Effector CD4-positive, alpha-beta T cell (primary cell): ENCODE data around the gene EXOC4.

Source experiments
- DNase-seq: peaks from one replicate; pipeline ENCODE4 v3.0.0-alpha.2; 2020

Gene EXOC4

DNA sequence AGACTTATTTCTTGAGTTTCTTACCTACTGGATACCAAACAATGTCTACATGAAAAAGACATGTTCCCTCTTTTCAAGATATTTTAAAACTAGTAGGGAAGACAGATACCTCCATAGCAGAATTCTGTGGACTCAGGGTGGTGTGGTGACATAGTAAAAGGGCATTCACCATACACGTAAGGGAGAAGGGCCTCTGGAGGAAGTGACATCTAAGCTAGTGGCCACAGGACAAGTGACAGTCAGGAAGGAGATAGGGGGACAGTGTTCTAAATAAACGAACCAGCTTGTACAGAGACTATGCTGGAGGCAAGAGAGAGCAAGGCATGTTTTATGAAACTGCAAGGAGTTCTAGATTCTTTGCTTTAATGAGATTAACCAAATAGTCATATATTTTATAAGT lies 552.5 kb downstream of the EXOC4 start:
- no peak for DNase-seq

DNA sequence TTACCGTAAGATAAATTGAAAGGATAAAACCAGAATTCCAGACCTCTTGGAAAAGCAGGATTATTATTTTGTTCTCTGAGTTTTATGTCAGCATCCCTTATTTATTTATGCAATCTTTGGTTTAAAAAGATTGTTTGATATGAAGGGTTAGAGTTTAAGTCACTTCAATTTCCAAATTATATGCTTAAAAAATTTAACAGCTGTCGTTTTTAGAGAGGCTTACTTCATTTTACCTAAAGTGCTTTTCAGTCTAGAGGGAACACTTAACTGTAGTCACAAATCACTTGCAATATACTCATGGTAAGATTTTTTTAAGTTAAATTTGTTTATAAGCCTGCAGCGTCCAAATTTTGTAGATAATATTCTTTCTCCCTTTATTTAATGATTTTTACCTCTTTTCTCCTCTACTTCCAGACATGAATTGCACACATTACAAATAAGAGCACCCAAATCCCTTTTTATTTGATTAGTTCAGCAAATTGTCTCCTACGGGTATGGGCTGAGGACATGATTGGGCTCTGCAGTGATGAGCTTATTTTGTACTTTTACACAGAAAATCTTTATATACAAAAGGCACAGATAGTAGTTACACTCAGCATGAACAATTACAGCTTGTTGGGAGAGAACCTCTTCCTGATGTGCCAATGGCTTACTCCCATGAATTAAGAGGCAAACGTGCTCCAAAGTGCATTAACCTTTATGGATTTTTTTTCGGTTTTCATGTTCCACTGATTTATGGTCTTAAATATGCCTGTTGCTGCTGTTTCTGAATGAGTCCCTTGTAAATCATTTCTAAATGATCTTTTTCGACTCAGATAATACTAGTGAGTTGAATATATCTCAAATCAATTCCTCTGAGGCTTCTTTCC lies 555.0 kb downstream of the EXOC4 start:
- no peak for DNase-seq

DNA sequence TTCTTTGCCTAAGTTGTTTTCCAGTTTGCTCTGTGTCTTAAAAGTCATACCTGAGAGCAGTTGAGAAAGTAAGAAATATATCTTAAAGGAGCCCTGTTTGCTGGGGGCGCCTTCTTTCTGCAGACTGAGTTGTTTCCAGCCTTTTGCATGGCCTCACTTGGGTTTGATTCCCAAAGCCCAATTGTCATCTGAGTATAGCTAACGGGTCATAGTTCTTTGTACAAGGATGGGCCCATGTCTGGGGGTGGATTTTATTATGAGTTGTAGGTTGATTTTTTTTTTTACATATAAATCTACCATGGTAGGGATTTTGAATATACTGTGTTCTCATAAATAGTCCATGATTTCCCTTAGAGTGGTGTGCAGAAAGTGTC lies 555.6 kb downstream of the EXOC4 start:
- no peak for DNase-seq

DNA sequence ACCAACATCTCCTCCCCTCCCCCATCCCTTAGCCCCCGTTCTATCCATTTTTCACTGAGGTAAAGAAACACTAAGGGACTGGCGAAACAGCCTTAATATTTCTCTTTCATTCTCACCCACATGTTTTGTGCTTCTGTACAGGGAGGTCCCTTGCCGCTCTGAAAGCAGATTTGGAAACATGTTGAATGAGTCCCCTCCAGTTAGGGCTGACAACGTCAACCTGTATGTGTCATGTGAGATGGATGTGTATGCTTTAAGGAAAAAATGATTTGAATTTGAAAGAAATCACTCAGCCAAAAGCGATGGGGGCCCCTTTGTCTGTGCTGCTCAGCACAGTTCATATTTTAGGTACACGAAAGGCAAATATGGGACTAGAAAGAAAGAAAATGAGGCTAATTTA lies 560.0 kb downstream of the EXOC4 start:
- DNase-seq = no peak

DNA sequence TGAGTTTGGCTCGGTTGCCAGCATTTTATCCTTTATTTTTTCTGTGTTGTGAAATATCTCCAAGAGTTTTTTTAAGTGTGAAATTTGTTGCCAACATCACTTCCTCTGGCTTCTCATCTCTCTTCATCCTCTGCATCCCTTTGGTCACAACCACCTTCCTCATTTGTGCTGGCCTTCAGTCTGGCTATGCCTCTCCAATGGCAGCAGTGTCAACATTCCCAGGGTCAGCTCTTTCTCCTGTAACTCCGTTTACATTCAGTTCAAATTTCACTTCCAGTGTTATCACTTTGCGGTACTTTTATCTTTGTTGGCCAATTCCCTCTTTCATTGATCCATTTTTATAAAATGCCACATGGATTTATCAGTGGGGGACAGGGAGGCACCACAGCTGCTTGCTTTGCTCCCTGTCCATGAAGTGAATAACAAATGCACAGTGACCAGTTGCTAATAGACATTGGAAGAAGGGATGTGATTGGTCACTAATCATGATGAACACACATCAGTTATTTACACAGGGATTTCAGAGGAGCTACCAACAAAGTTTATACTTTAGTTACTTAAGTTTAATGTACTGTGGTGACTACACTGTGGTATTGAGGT lies 562.8 kb downstream of the EXOC4 start:
- DNase-seq = no peak

DNA sequence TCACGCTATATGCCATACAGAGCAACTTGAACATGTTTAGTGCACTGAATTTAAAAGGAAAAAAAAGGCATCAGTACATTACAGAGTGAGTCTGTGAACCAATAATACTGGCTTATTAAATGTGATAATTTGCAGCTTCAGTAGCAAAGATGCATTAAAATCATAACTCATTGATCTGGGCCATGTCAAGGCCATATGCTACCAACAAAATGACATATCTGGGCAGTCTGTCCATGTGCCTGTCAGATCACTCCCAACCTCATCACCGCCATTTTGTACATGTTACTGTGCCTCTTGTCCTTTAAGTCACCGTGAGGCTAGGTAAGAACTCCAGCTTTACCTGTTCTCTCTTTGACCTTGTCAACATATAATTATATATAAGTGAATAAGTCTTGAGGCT lies 566.8 kb downstream of the EXOC4 start:
- no peak for DNase-seq

DNA sequence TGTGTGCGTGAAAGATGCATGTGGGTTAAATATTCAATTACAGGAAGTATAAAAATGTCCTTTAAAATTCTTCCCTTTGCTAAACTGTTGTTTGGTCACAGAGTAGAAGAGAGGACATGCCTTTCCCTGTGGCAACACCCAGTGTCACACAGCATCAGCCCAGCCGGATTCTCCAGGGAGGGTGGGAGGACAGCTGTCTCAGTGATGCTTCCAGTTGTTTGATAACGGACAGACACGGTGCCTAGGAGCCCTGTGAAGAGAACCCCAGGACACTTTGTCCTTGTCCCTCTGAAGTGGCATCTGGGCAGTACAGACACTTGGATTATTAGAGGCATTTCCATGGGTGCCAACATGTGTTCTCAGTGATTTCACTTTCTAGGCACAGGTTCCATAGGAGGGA lies 567.7 kb downstream of the EXOC4 start:
- no peak for DNase-seq

DNA sequence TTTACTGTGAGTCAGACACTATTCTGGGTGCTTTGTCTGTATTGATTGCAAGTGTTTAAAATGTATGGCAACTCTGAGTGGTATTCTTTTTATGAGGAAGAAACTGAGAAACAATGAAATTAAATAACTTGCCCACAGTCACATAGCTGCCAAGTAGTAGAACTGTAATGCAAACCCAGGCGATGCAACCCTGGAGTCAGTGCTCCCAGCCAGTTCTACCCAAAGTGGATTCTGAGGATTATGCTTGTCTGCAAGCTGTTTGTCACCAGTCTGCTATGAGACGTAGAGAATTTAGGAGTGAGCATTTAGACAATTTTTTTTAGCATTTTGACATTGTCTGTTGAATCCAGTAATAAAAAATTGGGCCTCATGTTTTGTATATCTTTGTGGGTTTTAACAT lies 568.3 kb downstream of the EXOC4 start:
- DNase-seq = no peak

DNA sequence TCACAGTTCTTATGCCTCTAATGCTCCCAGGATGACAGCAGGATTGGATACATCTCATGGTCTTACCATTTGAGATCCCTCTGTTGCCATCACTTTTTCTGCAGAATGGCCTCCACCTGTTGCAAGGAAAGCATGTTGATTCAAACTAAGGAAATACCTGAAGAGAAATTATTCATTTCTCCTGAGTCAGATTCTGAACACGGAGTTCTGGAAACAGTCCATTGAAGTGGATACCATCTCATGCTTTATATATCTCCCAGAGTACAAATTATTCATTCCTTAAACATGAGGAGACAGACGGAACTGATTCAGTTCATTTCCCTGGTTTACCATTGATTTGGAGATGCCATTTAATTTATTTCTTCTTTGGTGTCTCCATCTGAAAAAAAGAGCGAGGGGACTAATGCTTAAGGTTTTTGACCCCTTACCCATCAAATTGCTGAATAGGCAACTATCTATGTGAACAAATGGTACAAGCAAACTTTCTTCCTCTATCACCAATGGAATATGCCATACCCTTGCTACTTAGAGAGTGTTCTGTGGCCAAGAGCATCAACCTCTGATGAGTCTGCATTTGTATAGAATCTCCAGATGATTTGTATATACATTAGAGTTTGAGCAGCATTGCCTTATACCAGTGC lies 569.2 kb downstream of the EXOC4 start:
- DNase-seq = no peak

DNA sequence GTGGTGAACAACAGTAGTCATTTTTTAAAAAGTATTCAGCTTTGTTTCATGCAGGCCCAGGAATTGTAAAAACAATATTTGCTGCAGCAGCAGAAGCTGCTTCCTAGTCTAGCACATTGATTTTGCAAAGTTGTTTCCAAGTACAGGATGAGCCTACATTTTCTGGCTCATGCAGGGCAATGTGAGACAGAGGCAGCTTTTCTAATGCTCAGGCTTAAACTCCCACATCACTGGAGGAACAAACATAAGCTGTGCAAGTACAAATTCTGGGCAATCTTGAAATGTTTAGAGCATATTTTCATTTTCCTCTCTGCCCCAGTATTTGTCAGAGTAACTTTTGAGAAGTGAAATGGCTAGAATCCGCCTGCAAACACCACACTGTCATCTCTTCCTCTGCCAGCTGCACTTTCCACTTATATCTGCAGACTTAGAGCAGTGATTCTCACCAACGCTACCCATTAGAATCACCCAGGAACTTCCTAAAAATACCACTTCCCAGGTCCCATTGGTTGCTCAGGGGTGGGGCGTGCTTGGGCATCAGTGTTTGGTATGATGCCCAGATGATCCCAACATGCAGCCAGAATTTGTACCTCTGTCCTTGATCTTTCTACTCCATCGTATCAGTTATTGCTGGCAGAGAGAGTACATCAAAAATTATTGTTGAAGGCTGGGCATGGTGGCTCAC lies 570.1 kb downstream of the EXOC4 start:
- no peak for DNase-seq

DNA sequence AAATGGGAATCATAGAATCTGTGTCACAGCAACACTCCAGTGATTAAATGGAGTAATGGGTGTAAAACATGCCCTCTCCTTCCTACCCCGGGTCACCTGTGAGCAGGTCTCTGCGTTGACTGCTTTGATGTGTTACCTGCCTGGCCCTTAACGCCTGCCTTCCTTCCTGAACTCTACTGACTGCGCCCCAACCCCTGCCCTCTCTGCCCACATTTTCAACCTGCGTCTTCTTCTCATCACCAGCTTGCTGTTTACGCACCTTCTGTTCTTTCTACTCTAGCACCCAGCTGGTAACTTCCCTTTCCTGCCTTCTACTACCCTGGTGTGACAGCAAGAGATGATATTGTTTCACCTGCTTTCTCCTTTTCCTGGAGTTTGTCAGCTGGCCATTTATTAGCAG lies 571.3 kb downstream of the EXOC4 start:
- no peak for DNase-seq

DNA sequence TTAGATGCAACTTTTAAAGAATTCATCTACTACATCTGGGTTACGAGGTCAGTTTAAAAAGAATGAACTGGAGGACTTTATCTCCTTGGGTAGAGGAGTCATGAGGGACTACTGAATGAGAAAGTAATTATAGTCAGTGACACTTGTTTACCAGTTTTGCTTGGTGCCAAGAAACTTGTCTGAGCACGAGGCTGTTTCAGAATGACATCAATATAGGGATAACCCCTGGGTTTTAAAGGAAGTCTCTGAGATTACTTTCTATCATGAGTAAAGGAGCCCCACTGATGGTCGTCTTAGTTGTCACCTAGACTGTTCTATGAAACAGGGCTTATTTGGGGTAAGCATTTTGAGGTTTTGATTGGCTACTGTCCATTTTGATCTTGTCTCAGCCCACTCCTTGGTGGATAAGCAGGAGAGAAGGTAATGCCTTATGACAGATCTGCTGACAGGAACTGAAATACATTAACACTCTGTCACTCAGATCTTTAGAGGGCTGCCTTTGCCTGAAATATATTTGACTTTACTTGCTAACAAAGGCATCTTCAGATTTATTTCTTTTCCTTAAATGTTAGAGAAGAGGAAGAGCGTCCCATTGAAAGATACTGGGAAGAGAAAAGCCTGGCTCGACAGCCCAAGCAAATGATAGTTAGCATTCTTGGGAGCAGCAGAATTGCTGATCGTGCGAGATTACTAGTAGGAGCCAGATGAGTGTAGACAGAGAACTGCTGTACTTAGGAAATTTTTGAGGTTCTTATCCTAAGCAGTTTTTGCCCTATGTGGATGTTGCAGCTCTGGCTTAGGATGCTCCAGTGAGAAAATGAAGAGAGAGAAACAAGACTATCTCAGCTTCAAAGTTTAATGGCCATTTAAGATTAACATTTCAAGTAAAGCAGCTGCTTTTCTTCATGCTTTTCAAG lies 575.1 kb downstream of the EXOC4 start:
- DNase-seq = no peak

DNA sequence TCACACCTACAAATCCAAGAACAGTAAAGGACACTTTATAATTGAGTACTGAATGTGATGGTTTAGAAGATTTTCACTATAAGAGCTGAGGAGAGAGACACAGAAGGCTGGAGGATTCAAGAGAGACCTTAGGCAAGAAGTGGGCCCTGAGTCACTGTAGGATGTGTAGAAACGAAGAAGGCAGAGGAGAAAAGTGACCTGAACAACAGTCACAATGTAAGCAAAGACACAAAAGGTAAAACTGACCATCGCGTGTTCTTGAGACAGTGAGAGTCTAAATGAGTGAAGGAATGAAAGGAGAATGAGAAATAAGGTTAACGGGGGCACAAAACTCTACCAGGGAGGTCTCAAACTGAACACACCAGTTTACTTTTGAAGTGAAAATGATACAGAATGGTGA lies 576.0 kb downstream of the EXOC4 start:
- no peak for DNase-seq

DNA sequence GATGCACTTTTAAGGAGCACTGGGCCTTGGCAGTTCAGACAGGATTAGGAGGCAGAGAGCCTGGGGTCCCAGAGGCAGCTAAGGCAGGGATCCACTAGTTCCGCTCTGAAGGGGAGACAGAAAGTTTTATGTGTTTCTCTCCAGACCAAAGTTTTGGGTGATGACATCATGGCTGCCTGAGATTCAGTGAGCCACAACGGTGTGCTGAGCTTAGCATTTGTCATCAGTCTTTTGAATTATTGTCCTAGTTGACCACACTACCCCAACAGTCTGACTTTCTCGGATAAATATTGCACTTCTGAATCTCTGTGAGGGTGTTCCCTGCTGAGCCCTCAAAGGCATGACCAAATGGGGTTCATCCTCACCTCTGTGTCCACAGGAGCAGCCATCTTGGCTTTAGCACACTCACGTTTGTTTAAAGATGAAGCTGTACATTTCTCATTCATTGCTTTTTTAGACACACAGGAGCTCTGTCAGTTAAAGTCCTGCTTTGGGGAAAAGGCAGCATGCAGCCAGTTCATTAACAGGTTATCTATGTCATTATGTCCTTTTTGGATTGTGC lies 576.5 kb downstream of the EXOC4 start:
- DNase-seq = no peak

DNA sequence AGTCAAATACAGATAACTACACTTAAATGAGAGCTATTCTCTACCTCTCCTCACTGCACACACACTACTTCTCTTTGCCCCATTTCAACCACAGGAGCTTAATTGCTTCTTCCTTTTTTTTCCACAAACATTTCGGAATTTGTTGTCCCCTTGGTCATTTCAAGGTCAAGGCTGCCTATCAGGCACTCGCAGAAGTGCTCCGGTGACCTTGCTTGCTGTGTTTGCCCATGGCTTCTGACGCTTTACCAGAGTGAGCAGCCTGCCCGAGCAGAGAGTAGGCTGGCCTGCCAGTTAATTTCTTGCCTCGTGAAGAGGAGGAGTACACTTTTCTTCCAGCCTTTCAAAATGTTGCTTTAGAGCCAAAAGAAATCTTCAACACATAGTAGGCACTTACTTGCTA lies 577.2 kb downstream of the EXOC4 start:
- DNase-seq = no peak

DNA sequence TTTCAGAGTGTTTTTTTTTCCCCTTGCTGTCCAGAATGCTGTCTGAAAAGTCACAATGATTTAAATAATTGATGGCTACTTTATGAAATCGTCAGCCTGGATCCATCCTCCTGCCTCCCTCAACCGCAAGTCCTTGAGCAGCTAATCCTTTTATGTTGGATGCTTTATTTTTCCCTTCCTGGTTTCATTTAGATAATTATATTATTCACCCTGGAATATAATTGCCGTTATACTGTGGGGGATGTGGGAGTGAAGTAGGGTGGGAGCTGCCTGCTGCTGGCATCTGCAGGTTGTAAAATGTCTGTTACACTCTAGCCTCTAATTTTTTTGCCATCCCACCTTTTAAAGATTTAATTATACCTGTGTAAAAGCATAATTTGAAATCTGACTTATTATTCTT lies 583.8 kb downstream of the EXOC4 start:
- DNase-seq = no peak

DNA sequence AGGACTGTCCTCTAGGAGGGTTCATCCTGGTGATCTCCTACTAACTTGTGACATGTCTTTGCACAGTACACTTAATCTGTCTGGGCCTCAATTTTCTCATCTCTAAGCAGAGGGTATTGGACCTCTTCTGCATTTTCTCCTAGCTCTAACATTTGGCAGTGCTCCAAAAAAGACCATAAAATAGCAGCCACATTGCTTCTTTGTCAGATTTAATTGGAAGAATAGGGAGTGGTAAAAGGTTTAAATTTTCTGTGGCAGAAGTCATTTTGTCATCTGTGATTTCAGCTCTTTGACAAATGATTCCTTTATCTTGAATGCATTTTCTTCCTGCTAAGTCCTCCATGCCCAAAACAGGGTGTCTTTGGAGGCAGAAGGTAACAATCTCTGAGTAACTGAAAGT lies 584.3 kb downstream of the EXOC4 start:
- DNase-seq = no peak

DNA sequence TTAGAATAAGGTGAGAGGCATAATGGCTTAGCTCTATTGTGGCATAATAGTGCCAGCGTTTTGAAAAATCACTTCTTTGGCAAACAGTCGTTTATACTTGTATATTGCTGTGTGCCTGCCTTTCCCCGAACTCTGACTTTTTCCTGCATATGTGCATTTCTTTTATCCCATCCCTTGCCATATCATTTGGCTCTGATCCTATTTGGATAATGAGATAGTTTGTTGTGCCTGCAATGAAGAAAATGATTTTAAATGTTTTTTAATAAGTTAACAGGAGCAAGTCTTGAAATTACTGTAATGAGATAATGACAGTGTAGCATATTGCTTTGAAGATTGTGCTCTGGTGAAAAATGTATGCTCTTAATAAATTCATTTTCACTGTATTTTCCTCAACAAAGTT lies 586.2 kb downstream of the EXOC4 start:
- DNase-seq = no peak

DNA sequence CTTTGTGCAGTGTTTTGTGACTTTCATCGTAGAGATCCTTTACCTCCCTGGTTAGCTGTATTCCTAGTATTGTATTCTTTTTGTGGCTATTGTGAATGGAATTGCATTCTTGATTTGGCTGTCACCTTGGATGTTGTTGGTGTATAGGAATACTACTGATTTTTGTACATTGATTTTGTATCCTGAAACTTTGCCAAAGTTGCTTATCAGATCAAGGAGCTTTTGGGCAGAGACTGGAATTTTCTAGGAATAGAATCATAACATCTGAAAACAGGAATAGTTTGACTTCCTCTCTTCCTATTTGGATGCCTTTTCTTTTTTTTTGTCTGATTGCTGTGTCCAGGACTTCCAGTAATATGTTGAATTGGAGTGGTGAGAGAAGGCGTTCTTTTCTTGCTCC lies 590.5 kb downstream of the EXOC4 start:
- no peak for DNase-seq

DNA sequence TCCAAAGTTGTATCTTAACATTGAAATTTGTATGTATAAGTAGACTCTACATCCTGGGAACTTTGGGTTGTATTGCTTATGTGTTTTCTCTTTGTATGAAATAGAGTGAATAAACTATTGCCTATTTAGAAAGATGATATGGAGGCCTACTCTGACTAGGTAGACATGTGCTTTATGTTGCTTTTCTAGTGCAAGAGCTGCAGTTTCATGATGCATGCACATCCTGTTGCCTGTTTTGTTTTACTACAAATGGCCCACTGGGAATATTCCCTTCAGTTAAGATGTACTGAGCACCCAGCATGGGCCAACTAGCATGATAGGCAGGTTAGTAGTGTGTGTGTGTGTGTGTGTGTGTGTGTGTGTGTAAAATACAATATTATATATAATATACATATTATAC lies 592.1 kb downstream of the EXOC4 start:
- no peak for DNase-seq

DNA sequence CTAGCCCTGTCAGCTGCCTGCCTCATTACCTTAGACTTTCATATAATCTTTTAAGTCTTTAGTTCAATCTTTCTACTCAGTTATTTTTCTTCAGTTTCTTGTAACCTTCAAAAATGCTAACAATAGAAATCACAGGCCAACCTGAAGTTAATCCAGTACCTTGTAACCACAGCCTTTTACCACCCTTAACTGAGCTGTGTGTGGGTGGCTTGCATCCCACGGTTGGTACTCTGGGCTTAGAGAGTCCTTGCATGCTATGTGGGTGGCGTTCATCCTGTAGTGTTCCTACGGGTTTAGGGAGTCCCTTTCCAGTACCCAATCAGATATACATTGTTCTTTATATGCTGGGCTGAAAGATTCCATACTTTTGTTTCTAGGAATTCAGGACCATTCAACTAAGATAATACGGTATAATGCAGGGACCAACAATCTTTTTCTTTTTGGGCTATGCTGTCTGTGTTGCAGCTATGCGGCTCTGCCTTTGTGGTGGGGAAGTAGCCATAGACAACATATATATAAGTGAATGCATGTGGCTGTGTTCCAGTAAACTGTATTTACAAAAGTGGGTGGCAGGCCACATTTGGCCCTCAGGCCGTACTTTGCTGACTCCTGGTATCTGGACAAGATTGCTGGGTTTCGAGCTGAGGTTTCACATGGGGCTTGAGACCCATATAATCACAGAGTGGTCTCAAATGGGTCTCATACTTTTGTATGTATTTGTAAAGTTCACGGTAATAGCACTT lies 593.5 kb downstream of the EXOC4 start:
- DNase-seq = no peak
